Omental fat pad (tissue), 4 donors: ENCODE results near the gene PDZRN4. TPM values are rescaled to one million over a fixed set of nuclear protein-coding genes. Genes with fewer than 3 reads are reported as not detected.
"Not testable (repeated sequence)": the region's sequence is repeated elsewhere in the genome, so short reads cannot be mapped to it uniquely, and the experiment has no call there.

Source experiments
- ATAC-seq: fragments of 150-250 bp; one replicate; pipeline ENCODE4 v1.9.1; 2016; ENCODE audit warnings: mild to moderate bottlenecking, moderate library complexity; ENCODE audit not compliant: low FRiP score
- DNase-seq: peaks from one replicate; pipeline ENCODE4 v3.0.0-alpha.2; 2019; ENCODE audit warnings: low spot score
- total RNA-seq, 4 donors: library from RNA; depleted of rRNA; stranded (reverse); fragments of >200 nt; gene quantifications; one replicate each; pipeline ENCODE4 v1.1.0, GENCODE V29; 2016
- TF ChIP-seq, protein P1 (sequence below), 3 donors: fragments of 450-650 bp; IDR thresholded peaks; one replicate each; pipeline ENCODE4 v1.5.1; 2016 to 2017; ENCODE audit warnings: antibody characterized with exemption in 3 of 3, mild to moderate bottlenecking in 3 of 3, moderate library complexity in 2 of 3

PDZRN4 gene
- total RNA-seq, 4 donors from 2014 or later: 1.0 to 9.7 (median 4.3) TPM

DNA sequence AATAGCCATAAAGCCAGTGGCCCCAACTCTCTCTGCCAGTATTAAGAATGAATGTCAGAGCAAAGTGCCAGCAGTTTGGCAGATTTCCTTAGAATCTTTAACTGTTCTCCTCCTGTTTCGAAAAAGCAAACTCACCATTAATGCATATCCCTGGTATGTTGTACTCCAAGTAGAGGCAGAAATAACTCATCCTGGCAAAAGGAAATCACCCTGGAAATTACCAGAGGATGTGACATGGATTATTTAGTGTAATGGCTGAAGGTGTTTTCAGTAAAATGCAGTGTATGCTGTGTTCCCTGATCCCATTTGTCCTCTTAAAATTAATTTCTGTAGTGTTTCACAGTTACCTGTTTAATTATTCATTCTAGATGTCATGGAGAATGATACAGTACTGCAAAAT, 105.3 kb downstream of the PDZRN4 start:
- no peak for DNase-seq
- no peak for ATAC-seq
- TF ChIP-seq, protein P1, sequence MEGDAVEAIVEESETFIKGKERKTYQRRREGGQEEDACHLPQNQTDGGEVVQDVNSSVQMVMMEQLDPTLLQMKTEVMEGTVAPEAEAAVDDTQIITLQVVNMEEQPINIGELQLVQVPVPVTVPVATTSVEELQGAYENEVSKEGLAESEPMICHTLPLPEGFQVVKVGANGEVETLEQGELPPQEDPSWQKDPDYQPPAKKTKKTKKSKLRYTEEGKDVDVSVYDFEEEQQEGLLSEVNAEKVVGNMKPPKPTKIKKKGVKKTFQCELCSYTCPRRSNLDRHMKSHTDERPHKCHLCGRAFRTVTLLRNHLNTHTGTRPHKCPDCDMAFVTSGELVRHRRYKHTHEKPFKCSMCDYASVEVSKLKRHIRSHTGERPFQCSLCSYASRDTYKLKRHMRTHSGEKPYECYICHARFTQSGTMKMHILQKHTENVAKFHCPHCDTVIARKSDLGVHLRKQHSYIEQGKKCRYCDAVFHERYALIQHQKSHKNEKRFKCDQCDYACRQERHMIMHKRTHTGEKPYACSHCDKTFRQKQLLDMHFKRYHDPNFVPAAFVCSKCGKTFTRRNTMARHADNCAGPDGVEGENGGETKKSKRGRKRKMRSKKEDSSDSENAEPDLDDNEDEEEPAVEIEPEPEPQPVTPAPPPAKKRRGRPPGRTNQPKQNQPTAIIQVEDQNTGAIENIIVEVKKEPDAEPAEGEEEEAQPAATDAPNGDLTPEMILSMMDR (IDR thresholded peaks at IDR 0.05): no peak

DNA sequence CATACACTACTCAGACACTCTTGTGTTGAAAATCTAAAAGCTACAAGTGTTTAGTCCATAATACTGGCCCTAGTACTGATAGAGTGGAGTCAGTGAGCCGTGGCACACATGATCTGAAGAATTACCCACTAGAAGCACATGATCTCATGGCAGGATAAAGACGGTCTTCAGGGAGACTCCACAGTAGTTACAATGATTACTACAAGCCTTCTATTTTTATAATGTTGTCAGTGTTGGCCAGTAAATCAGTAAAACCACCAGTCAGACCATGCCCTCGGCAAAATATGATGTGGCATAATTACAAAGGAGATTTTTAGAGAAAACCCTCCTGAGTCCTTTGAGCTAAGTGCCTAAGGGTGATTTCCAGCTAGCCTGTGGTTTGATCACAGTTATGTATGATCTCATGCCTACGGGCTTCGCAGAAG, 114.9 kb downstream of the PDZRN4 start:
- TF ChIP-seq, protein P1 (IDR thresholded peaks at IDR 0.05): no peak
- ATAC-seq (no peak), DNase-seq (no peak)

DNA sequence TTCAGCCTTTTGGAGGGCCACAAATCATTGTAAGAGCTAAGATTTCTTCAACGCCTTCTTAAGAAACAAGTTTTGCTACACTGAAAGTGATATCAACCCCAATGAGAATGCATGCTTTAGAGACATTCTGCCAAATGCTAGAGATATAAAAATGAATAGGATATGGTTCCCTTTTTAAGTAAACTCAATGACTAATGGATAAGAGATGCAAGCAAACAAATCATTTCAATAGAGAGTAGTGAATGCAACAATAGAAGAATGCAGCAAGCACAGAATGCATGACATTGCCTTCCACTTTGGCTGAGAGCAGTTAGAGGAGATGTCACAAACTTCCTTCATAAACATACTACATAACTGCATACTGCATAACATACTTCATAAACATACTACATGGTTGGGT, 116.4 kb downstream of the PDZRN4 start:
- ATAC-seq: no peak
- DNase-seq: no peak
- TF ChIP-seq, protein P1 (IDR thresholded peaks at IDR 0.05): no peak

DNA sequence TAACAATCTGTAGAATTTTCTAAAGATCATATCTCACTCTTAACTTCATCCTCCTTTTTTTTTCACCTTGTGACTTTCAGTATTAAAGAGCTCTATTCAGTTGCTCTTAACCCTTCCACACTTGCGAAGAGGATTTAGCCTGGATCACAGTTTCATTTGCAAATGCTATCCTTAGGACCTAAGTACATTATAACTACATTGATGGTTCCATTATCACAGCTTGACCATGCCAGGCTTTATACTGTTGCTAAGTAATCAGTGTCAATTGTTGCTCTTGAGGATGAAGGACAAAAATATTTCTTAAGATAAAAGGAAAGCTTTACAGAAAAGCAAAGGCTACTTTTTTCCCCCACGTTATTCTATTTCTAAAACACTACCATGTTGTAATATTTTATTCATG, 122.2 kb downstream of the PDZRN4 start:
- ATAC-seq (no peak), DNase-seq (no peak)
- TF ChIP-seq, protein P1 (IDR thresholded peaks at IDR 0.05): no peak

DNA sequence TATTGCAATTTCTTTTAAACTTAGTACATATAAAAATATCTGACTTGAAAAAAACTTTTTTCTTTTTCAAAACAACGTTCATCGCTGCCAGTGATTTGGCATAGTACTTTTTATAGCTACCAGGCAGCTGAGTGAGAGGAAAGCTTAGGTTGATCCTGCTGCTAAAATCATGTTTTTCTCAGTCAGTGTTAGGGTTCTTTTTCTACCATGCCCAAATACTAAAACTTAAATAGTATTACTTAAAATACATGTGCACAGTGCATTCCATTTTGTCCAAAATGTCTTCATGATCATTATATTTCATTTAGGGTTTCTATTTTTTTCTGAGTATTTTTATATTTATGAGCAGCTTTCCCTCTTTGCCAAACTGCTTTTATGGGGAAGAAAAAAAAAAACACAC, 123.8 kb downstream of the PDZRN4 start:
- no peak for ATAC-seq
- DNase-seq: no peak
- TF ChIP-seq, protein P1 (IDR thresholded peaks at IDR 0.05): no peak

DNA sequence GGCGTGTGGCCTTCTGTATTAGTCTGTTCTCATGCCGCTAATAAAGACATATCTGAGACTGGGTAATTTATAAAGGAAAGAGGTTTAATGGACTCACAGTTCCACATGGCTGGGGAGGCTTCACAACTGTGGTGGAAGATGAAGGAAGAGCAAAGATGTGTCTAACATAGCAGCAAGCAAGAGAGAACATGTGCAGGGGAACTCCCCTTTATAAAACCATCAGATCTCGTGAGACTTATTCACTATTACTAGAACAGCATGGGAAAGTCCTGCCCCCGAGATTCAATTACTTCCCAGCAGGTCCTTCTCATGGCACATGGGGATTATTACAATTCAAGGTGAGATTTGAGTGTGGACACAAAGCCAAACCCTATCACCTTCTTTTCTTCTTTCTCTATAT, 124.3 kb downstream of the PDZRN4 start:
- not testable (repeated sequence) for DNase-seq, ATAC-seq

DNA sequence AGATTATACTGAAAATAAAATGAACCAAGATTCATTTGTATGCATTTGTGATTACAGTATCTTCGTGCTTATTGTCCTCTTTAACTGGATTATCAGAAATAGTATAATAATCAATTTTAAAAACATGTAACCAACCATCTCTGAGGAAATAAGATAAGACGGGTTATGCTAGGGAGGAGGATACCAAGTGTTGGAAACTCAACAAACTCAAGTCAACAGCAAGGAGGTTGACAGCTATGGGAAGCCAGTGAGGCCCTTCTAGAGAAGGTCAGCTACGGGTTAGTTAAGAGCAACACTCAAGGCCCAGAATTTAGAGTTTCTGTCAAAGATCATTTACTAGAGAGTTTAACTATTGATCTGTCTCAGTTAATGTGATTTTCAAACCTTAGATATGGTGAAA, 137.2 kb downstream of the PDZRN4 start:
- TF ChIP-seq, protein P1 (IDR thresholded peaks at IDR 0.05): no peak
- ATAC-seq: no peak

More for the DNA sequence above, 137.2 kb downstream of the PDZRN4 start:
- DNase-seq: no peak
